Activated CD4-positive, alpha-beta T cell treated with anti-CD3 and anti-CD28 coated beads, Interleukin-2, amount 10 ng/mL, durations not matched to agents 24 days and 14 days (primary cell): ENCODE results near the gene DEDD2. TPM values are rescaled to one million over a fixed set of nuclear protein-coding genes. Genes with fewer than 3 reads are reported as not detected.

Source experiments
- DNase-seq: peaks from one replicate; pipeline ENCODE4 v3.0.0; 2022
- H3K27ac Mint-ChIP-seq: one replicate; pipeline ENCODE4 v1.8.0; 2022; ENCODE audit warnings: mild to moderate bottlenecking, mixed read lengths
- H3K27me3 Mint-ChIP-seq: one replicate; pipeline ENCODE4 v1.8.0; 2022; ENCODE audit warnings: mixed read lengths
- H3K36me3 Mint-ChIP-seq: one replicate; pipeline ENCODE4 v1.8.0; 2022; ENCODE audit warnings: low read depth, mild to moderate bottlenecking, mixed read lengths
- H3K4me1 Mint-ChIP-seq: one replicate; pipeline ENCODE4 v1.8.0; 2021; ENCODE audit warnings: mixed read lengths
- H3K4me3 Mint-ChIP-seq: one replicate; pipeline ENCODE4 v1.8.0; 2022; ENCODE audit warnings: mild to moderate bottlenecking, moderate library complexity, mixed read lengths
- H3K9me3 Mint-ChIP-seq: one replicate; pipeline ENCODE4 v1.8.0; 2021; ENCODE audit warnings: mixed read lengths
- intact Hi-C: fragments of 100-400 bp; cut with micrococcal nuclease; formaldehyde crosslinking; loops from one replicate; pipeline ENCODE4 v1.15.1; 2023
- total RNA-seq: library from RNA; stranded (reverse); gene quantifications from 2 replicates; pipeline ENCODE4 v1.2.3, GENCODE V29; 2022

Gene DEDD2
- total RNA-seq, 1 donor from 2014 or later = 34.8 TPM

DNA sequence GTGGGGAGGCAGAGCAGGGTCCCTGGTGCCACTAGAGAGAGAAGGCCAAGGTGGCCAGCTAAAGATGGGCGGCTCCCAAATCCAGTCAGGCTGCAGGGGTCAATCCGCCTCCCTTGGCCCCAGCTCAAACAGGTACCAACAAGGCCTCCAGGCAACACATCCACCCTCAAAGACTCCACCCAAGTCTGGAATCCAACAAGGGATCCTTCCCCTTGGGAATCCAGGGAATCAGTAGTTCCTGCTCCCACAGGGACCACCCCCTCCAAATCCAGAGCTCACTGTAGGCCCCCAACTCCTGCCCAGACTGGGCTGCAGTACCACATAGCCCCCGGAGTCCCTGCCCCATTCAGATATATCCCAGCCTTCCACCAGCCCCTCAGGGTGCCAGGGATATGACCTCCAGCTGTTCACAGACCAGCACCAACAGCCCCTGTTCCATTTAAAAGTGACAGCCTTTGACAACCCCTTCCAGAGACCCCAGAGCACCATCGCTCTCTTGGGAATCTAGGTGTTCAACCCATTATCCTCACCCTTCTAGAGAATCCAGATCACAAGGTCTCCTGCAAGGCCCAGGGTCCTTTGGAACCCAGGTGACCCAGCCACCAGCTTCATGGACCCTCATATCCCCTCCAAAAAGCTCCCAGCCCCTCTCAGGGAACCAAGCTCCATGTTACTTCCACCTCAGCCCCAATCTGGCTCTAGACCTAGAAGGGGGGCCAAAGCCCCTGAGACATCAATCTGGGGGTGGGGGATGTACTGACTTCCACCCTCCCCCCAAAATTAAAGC lies 34.3 kb upstream of the DEDD2 start:
- peaks cover 18% of the 10 kb centered on the region for H3K36me3 Mint-ChIP-seq

DNA sequence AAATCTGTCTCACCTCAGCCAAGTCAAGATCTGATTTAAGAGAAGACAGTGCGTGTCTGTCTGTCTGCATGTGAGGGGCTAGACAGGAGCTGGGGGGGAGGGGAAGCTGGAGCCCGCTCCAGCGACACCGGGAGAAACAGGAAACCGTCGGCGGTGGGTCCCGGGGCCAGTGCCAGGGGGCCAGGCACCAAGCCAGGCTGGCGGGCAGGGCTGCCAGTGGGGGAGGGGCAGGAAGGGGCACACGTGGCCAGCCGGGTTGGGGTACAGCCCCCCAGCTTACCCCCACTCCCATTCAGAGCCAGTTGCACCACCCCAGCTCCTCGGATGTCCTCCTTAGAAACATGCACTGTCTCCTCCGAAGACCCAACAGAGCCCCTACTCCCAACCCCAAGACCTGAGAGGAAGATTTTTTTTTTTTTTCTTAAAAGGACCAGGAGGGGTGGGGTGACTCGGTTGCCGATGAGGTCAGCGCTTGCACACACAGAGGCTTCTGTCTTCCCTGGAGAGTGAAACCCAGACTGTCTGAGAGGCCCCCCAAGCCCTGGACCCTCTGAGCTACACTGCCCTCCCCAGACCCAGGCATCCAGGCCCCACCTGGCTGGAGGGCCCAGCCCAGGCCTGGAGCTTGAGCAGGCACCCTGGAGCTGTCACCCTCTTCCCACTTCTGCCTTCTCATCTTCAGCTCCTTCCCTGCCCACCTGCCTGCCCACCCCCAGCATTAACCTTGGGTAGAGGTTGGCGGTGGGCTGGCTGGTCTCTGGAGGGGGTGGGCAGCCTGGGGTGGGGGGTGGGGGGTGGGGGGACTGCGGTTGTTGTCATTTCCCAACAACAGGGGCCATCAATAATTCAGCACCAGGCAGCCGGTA lies 33.4 kb upstream of the DEDD2 start:
- peak; percentile 66 for DNase-seq
- intact Hi-C loops = no loop called here
- peaks cover 23% of the 10 kb centered on the region for H3K4me1 Mint-ChIP-seq
- peaks cover 18% of the 10 kb centered on the region for H3K36me3 Mint-ChIP-seq
- H3K9me3 Mint-ChIP-seq = no peaks in the 10 kb centered on the region
- H3K27me3 Mint-ChIP-seq = peaks cover 2% of the 10 kb centered on the region
- H3K4me3 Mint-ChIP-seq = peak overlapping the region; percentile 57
- peak overlapping the region; percentile 53 for H3K27ac Mint-ChIP-seq

More for the DNA sequence above, 34.3 kb upstream of the DEDD2 start:
- H3K4me1 Mint-ChIP-seq = peaks cover 20% of the 10 kb centered on the region
- H3K4me3 Mint-ChIP-seq = peak overlapping the region; percentile 86
- no peaks in the 10 kb centered on the region for H3K9me3 Mint-ChIP-seq
- peak overlapping the region; percentile 74 for H3K27ac Mint-ChIP-seq
- H3K27me3 Mint-ChIP-seq = peaks cover 8% of the 10 kb centered on the region
- DNase-seq = peak; percentile 63
- intact Hi-C loops = no loop called here

DNA sequence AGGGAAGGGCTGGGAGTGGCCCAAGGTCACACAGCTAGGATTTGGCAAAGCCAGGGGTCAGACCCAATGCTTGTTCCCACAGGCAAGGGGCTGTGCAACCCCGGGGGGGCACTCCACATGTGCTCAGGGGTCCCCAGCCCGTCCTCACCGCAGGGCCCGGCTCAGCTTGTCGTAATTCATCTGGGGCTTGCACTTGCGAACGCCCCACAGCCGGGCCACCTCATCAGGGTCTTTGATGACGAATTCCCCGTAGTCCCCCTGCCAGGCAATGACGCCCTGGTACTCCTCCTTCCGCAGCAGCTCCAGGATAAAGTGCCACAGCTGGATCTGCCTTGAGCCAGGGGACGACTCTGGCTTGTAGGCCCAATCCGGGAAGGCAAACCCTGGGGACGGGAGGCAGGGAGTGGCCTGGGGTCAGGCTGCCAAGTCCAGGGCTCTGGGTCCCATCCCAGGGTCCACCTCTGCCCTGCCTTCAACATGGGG lies 32.7 kb upstream of the DEDD2 start:
- H3K27ac Mint-ChIP-seq = peak overlapping the region; percentile 58
- peaks cover 18% of the 10 kb centered on the region for H3K36me3 Mint-ChIP-seq
- peaks cover 21% of the 10 kb centered on the region for H3K4me1 Mint-ChIP-seq
- H3K27me3 Mint-ChIP-seq = no peaks in the 10 kb centered on the region
- DNase-seq = no peak
- peak overlapping the region; percentile 57 for H3K4me3 Mint-ChIP-seq
- H3K9me3 Mint-ChIP-seq = no peaks in the 10 kb centered on the region
- intact Hi-C loops = no loop called here

DNA sequence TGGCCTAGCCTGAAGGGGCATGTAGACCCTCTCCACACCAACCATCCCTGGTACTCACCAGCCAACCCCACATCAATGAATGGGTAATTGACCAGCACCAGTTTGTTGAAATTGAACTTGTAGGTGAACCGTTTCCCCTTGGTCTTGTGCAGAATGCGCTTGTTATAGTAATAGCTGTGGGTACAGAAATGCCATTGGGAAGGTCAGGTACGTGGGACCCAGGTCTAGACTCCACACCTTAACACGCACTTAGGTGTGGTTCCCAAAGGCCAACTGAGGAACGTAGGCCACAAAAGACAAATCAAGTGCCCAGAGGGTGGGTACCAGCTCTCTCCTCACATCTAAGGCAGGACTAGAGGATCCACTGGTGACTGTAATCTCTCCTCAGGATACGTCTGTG lies 32.3 kb upstream of the DEDD2 start:
- H3K27me3 Mint-ChIP-seq = no peaks in the 10 kb centered on the region
- no peaks in the 10 kb centered on the region for H3K9me3 Mint-ChIP-seq
- H3K36me3 Mint-ChIP-seq = peaks cover 20% of the 10 kb centered on the region
- intact Hi-C loops = no loop called here
- H3K4me1 Mint-ChIP-seq = peaks cover 26% of the 10 kb centered on the region
- H3K4me3 Mint-ChIP-seq = no peak overlapping the region
- no peak for DNase-seq
- H3K27ac Mint-ChIP-seq = peak overlapping the region; percentile 58

DNA sequence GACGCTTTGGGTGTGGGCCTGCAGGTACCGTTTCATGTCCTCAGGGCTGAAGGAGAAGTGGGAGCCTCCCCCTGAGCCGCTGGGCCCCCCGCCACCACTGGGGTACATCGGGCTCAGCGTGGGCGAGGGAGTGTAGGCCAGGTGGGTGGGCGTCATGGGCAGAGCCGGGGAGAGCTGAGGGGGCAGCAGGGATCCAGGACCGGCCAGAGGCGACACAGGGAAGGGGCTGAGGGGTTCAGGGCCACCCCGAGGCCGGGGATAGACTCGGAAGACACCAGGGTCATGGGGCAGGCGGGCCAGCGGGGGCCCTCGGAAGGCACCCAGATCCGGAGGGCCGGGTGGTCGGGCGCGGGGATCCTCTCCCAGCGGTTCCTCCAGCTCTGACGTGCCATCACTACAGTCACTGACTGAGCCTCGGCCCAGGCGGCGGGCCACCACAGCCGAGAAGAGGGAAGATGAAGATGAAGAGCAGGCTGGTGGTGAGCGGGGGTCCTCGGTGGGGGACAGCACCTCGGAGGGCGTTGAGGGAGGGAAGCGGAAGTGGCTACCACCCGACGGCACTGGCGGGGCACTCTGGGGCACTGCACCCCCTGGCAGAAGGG lies 31.8 kb upstream of the DEDD2 start:
- intact Hi-C loops = no loop called here
- H3K9me3 Mint-ChIP-seq = no peaks in the 10 kb centered on the region
- no peak overlapping the region for H3K4me3 Mint-ChIP-seq
- no peaks in the 10 kb centered on the region for H3K27me3 Mint-ChIP-seq
- no peak for DNase-seq
- peaks cover 28% of the 10 kb centered on the region for H3K4me1 Mint-ChIP-seq
- peaks cover 20% of the 10 kb centered on the region for H3K36me3 Mint-ChIP-seq
- no peak overlapping the region for H3K27ac Mint-ChIP-seq

DNA sequence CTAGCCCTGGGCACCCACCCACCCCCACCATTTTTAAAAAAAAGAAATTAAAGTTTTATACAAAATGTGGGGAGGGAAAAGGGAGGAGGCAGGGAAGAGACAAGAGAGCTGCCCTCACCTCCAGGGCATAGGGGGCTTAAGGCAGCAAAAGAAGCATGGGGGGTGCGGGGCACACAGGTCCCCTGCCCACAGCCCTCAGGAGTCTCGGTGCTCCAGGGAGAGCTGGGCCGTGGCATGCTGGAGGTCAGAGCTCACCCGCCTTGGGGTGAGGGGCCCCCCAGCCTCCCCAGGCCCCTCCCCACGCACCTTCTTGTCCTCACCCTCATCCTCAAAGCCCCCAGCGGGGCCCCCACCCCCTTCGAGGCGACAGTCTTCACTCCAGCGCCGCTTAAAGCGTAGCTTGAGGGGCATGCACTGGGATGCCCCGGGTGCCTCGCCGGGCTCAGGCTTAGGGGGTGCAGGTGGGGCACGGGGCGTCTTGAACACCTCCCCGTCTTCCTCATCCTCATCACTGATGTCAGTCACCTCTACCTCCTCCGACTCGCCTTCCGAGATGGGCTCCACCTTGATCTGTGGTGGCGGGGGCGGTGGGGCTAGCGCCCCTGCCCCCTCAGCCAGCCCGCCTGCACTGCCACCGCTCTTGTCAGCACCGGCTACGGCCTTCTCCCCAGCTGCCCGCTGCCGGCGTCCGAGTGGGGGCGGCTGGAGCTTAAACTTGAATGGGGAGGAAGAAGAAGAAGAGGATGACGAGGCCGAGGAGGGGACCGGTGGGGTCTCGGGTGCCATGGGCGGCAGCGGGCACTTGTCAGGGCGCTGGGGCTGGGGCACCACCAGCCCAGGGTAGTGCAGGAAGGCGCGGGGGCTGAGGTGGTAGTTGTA lies 31.0 kb upstream of the DEDD2 start:
- intact Hi-C loops = no loop called here
- Mint-ChIP-seq H3K27ac (no peak overlapping the region), H3K4me1 (peaks cover 28% of the 10 kb centered on the region), H3K4me3 (no peak overlapping the region), H3K27me3 (no peaks in the 10 kb centered on the region), H3K9me3 (no peaks in the 10 kb centered on the region), H3K36me3 (peaks cover 20% of the 10 kb centered on the region)
- no peak for DNase-seq

DNA sequence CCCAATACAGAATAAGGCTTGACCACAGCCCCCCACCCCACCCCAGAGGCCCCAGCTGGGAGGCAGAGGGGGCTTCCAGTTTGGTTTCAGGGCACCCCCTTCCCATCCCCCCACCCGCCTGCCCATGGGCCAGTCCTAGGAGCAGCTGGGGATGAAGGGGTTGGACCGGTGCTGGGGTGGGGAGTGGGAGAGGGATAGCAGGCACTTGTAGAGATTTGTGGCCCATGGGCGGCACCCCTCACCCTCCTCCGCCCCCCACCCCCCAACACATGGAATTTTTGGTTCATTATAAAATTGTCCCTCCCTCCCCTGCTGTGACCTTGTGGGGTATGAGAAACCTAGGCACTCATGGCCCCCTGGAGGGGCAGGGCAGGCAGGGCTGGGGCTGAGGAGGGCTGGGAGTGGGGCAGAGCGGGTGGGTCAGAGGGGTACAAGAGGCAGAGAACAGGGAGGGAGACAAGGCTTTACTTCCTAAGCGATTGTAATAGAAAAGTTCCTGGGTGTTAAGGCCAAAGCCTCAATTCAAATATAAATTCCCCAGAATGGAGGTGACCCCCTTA lies 30.2 kb upstream of the DEDD2 start:
- peaks cover 27% of the 10 kb centered on the region for H3K4me1 Mint-ChIP-seq
- no peak overlapping the region for H3K27ac Mint-ChIP-seq
- no peak overlapping the region for H3K4me3 Mint-ChIP-seq
- H3K27me3 Mint-ChIP-seq = no peaks in the 10 kb centered on the region
- DNase-seq = no peak
- H3K9me3 Mint-ChIP-seq = no peaks in the 10 kb centered on the region
- intact Hi-C loops = no loop called here
- peaks cover 19% of the 10 kb centered on the region for H3K36me3 Mint-ChIP-seq

DNA sequence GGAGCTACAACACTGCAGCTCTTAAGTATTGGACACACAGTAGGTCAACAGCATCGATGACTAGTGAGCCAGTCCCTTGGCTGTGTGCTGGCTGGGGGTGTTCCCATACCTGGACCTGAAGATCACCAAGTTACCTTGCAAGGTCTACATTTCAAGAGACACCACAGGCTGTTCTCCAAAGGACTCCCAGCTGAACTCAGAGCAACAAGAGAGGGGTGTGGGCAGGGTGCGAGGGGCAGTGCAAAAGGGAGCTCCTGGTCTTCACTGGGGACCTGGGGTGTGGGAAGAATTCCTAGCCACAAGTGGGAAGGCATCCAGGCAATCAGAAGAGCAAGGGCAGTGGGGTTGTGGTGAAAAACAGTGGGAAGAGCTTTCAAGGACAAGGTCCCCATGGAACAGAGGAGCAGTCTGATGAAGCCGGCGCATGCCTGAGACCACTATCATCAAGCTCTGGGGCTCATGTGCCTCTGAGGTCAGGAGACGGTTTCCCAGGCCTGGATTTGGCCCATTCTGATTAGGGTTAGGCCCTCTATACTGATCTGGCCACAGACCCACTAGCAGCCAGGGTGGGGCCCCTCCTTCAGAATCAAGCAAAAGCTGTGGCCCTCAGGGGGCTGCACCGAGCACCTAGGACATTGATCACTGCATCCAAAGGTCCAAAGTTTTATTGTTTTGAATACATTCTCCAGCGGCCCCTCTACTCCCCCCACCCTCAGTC lies 29.6 kb upstream of the DEDD2 start:
- no peak overlapping the region for H3K27ac Mint-ChIP-seq
- H3K4me1 Mint-ChIP-seq = peaks cover 23% of the 10 kb centered on the region
- intact Hi-C loops = no loop called here
- no peak for DNase-seq
- H3K9me3 Mint-ChIP-seq = no peaks in the 10 kb centered on the region
- H3K4me3 Mint-ChIP-seq = no peak overlapping the region
- no peaks in the 10 kb centered on the region for H3K27me3 Mint-ChIP-seq
- H3K36me3 Mint-ChIP-seq = peaks cover 16% of the 10 kb centered on the region

DNA sequence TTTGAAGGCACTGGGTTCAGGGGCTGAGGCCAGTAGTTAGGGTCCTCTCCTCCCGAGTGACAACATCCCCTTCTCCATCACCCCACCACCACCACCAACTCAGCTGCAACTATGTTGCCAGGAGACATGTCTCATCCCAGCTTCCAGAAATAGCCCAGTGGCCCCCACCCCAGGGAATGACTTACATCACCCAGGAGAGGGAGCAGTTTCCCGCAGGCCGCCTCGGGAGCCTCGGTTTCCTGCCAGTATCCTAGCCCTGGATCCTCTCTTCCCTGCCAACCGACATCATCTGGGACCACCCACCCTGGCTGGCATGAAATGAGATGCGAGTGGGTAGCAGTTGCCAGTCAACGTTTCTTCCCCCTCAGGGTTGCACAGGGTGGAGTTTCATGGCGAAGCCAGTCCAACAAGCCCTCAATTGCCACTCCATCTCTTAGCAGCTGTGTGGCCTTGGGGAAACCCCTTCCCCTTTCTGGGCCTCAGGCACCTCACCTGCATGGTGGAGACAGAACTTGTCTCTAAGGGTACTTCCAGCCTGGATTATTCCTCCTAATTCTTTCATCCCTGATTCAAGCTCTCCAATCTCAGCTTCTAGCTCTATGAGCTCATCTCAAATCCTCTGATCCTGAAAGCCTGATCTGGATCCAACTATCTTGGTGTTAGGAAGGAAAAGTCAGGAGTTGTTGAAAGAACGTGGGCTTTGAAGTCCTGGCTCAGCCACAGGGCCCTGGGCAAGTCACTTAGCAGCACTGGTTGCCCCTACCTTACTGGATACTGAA lies 28.9 kb upstream of the DEDD2 start:
- Mint-ChIP-seq H3K27ac (no peak overlapping the region), H3K4me3 (no peak overlapping the region), H3K4me1 (peaks cover 20% of the 10 kb centered on the region), H3K9me3 (no peaks in the 10 kb centered on the region), H3K36me3 (peaks cover 13% of the 10 kb centered on the region), H3K27me3 (no peaks in the 10 kb centered on the region)
- no peak for DNase-seq
- intact Hi-C loops = no loop called here

DNA sequence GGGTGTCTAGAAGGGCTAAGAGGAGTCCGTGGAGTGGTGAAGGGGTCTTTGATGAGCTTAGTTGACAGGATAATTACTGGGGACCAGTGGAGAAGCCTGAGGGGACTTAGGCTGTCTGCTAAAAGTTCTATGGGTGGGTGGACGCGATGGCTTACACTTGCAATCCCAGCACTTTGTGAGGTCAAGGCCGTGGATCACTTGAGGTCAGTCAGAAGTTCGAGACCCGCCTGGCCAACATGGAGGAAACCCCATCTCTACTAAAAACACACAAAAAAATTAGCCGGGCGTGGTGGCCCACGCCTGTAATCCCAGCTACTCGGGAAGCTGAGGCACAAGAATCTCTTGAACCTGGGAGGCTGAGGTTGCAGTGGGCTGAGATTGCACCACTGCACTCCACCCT lies 27.8 kb upstream of the DEDD2 start:
- H3K9me3 Mint-ChIP-seq = no peaks in the 10 kb centered on the region
- H3K36me3 Mint-ChIP-seq = peaks cover 15% of the 10 kb centered on the region
- DNase-seq = no peak
- peak overlapping the region; percentile 93 for H3K27ac Mint-ChIP-seq
- H3K27me3 Mint-ChIP-seq = no peaks in the 10 kb centered on the region
- intact Hi-C loops = no loop called here
- H3K4me1 Mint-ChIP-seq = peaks cover 26% of the 10 kb centered on the region
- H3K4me3 Mint-ChIP-seq = peak overlapping the region; percentile 90

DNA sequence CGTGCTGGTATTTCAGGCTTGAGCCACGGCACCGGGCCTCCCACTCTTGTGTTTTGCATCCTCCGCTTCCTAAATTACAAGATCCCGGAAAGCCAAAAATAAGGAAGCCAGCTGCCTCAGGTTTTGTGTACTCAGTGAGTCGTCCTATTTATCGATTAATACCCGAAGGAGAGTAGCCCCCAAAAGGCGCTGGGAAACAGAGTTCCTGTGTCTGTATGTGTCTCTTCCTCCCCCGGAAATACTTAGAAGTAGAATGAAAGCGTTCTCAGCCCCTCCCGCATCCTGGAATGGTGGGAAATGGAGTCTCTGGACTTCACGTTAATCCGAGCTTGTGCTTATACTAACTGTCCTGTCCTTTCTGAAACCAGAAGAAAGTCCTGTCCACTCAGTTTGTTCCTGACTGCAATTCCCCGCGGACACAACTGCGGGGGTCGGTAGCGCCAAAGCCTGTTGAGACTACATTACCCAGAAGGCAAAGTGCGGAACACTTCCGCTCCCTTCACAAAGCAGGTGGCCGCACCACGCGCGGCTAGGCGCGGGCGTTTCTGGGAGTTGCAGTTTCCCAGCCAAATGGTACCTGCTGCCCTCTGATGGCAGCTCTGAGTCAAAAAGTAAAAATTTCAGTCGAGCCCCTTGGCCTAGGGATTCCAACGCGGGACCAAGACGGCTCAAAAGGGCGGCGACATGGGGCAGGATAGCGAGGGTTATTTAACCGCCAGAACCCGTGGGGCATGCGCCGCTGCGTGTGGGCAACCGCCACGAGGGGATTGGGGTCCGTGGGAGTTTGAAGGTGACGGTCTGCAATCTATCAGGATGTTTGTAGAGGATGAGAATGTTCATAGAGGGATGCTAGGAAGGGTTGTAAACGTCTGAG lies 27.1 kb upstream of the DEDD2 start:
- Mint-ChIP-seq H3K27ac (peak overlapping the region; percentile 93), H3K36me3 (peaks cover 16% of the 10 kb centered on the region), H3K4me3 (peak overlapping the region; percentile 90), H3K9me3 (no peaks in the 10 kb centered on the region), H3K27me3 (no peaks in the 10 kb centered on the region), H3K4me1 (peaks cover 31% of the 10 kb centered on the region)
- peak; percentile 97 for DNase-seq
- intact Hi-C loops = loop anchor here (1.0 kb wide), 4 partner anchors 11 to 81 kb away; partner anchors contain the start of genes ERF and MEGF8
